Tibial nerve (tissue), 4 donors: Measurements from ENCODE around the gene KCNMB3. TPM values are rescaled to one million over a fixed set of nuclear protein-coding genes. Genes with fewer than 3 reads are reported as not detected.

ENCODE experiments used
- DNase-seq, 2 donors: peaks; one replicate each; pipeline ENCODE4 v3.0.0-alpha.2; 2019; ENCODE audit warnings: low spot score in 2 of 2
- H3K27ac ChIP-seq, 4 donors: fragments of 200-600 bp; sonication (generic) in 3 of 4; one replicate each; pipeline ENCODE4 v1.5.1; 2017 to 2019; ENCODE audit warnings: mild to moderate bottlenecking in 1 of 4
- H3K27me3 ChIP-seq, 2 donors: fragments of 200-600 bp; sonication (generic) in 1 of 2; one replicate each; pipeline versions ENCODE4 v1.5.1 to v1.6.0; 2017 to 2019
- H3K36me3 ChIP-seq, 3 donors: fragments of 200-600 bp; sonication (generic); one replicate each; pipeline ENCODE4 v1.5.1; 2018 to 2019
- H3K4me1 ChIP-seq, 4 donors: fragments of 200-600 bp; sonication (generic) in 3 of 4; one replicate each; pipeline ENCODE4 v1.5.1; 2017 to 2019
- H3K4me3 ChIP-seq, 4 donors: fragments of 200-600 bp; sonication (generic) in 3 of 4; one replicate each; pipeline ENCODE4 v1.5.1; 2017 to 2019; ENCODE audit warnings: mild to moderate bottlenecking in 1 of 4, moderate library complexity in 1 of 4
- H3K9me3 ChIP-seq, 4 donors: fragments of 200-600 bp; sonication (generic) in 3 of 4; one replicate each; pipeline ENCODE4 v1.5.1; 2017 to 2019
- CTCF ChIP-seq, 5 experiments: fragments of 200-600 bp in 3 of 5; fragments of 450-650 bp in 2 of 5; sonication (generic) in 3 of 5; IDR thresholded peaks; one replicate each; pipeline ENCODE4 v1.5.1; 2016 to 2019; ENCODE audit warnings: antibody characterized with exemption in 5 of 5, mild to moderate bottlenecking in 3 of 5, moderate library complexity in 2 of 5
- EP300 ChIP-seq, 2 donors: sonication (generic); formaldehyde crosslinking; IDR thresholded peaks; one replicate each; pipeline ENCODE4 v1.6.1; 2017; ENCODE audit warnings: antibody characterized with exemption in 2 of 2, mild to moderate bottlenecking in 1 of 2
- POLR2A ChIP-seq, 2 donors: fragments of 450-650 bp; IDR thresholded peaks; one replicate each; pipeline ENCODE4 v1.6.1; 2017; ENCODE audit warnings: antibody characterized with exemption in 2 of 2, mild to moderate bottlenecking in 2 of 2, moderate library complexity in 2 of 2
- WGBS, 2 donors: methylation state at CpG; one replicate each; pipeline ENCODE4 v1.1.5; 2018; 5-methylcytosine and 5-hydroxymethylcytosine counted together
- total RNA-seq, 4 donors: library from RNA; depleted of rRNA; stranded (reverse); fragments of >200 nt; gene quantifications; one replicate each; pipeline ENCODE4 v1.1.0, GENCODE V29; 2016

Gene KCNMB3, protein sequence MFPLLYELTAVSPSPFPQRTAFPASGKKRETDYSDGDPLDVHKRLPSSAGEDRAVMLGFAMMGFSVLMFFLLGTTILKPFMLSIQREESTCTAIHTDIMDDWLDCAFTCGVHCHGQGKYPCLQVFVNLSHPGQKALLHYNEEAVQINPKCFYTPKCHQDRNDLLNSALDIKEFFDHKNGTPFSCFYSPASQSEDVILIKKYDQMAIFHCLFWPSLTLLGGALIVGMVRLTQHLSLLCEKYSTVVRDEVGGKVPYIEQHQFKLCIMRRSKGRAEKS
- total RNA-seq, result 1 to 10 TPM; 2.0 to 3.3 (median 2.7) TPM

GRCh38 chr3:179250803-179251476 is at the start of gene KCNMB3:
Gene KCNMB3 (minus strand): TSS chr3:179251114. CDS start chr3:179250990, 124 bp downstream.
- 92 to 93% methylated on average over 6 of the region's 6 CpGs for WGBS, 2 donors
- H3K9me3 ChIP-seq, result no peaks in the 10 kb centered on the region
- peaks cover 0 to 28% (median 0%) of the 10 kb centered on the region in 3 donors for H3K36me3 ChIP-seq
- no peak for TF ChIP-seq CTCF (IDR thresholded peaks at IDR 0.05)
- TF ChIP-seq POLR2A (IDR thresholded peaks at IDR 0.05), result no peak
- no peak for TF ChIP-seq EP300 (IDR thresholded peaks at IDR 0.05)
- H3K4me3 ChIP-seq, result no peak within 1 kb of the TSS
- H3K27me3 ChIP-seq, result no peaks in the 10 kb centered on the region
- DNase-seq, result no peak
- no peaks in the 10 kb centered on the region for H3K4me1 ChIP-seq
- no peak within 1 kb of the TSS for H3K27ac ChIP-seq

- H3K4me3 ChIP-seq, result no peak overlapping the region
- no peaks in the 10 kb centered on the region for H3K9me3 ChIP-seq
- H3K4me1 ChIP-seq, result no peaks in the 10 kb centered on the region
- H3K27ac ChIP-seq, result no peak overlapping the region
- TF ChIP-seq CTCF (IDR thresholded peaks at IDR 0.05) (no peak), POLR2A (IDR thresholded peaks at IDR 0.05) (no peak), EP300 (IDR thresholded peaks at IDR 0.05) (no peak)
- no peak for DNase-seq
- no peaks in the 10 kb centered on the region for H3K27me3 ChIP-seq
- 82 to 87% methylated on average over 5 of the region's 5 CpGs for WGBS, 2 donors
- no peaks in the 10 kb centered on the region for H3K36me3 ChIP-seq
These were observed 49.2 kb upstream of the KCNMB3 start for GRCh38 chr3:179299999-179300613.

GRCh38 chr3:179299316-179299715 is 48.4 kb upstream of the KCNMB3 start:
- H3K9me3 ChIP-seq, result no peaks in the 10 kb centered on the region
- H3K27me3 ChIP-seq, result no peaks in the 10 kb centered on the region
- TF ChIP-seq POLR2A (IDR thresholded peaks at IDR 0.05) (no peak), CTCF (IDR thresholded peaks at IDR 0.05) (no peak), EP300 (IDR thresholded peaks at IDR 0.05) (no peak)

DNA sequence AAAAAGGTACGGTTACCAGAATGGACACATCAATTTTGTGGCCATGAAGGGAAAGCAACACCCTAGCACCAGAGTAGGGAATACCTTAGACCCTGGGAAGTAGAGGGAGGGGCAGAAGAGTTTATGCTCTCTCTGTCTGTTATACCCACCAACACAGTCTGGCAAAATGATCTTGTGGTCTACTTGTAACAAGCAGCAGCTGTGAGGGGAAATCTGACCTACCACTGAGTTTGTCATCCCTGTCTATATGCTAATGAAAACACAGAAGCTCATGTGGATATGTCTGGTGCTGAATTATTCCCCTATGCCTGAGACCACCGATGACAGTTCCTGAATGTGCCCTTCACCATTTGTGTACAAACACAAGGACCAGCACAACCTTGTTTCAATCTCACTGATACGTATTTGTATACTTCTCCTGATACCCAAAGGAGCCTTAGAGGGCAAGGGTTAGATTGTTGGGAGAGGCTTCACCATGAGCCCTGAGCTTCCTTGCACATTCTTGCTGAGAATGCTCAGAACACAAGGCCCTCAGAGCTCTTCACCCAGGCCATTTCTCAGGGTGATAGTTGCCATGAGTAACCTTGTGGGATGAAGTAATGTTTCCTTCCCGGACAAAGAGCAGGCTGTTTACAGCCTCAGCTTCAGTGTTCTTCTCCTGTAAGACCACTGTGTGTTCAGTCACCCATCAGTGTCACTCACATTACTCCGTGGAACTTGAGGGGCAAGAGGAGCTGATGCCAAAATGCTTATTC is 47.2 kb upstream of the KCNMB3 start:
- no peaks in the 10 kb centered on the region for H3K9me3 ChIP-seq
- no peaks in the 10 kb centered on the region for H3K4me1 ChIP-seq
- H3K27ac ChIP-seq, result no peak overlapping the region
- 50 to 63% methylated on average over 5 of the region's 5 CpGs for WGBS, 2 donors
- no peaks in the 10 kb centered on the region for H3K27me3 ChIP-seq
- no peak overlapping the region for H3K4me3 ChIP-seq
- TF ChIP-seq POLR2A (IDR thresholded peaks at IDR 0.05) (no peak), CTCF (IDR thresholded peaks at IDR 0.05) (no peak), EP300 (IDR thresholded peaks at IDR 0.05) (no peak)
- no peak for DNase-seq
- H3K36me3 ChIP-seq, result no peaks in the 10 kb centered on the region

More at GRCh38 chr3:179299316-179299715, 48.4 kb upstream of the KCNMB3 start:
- H3K4me1 ChIP-seq, result no peaks in the 10 kb centered on the region
- no peak for DNase-seq
- no peak overlapping the region for H3K27ac ChIP-seq
- no peaks in the 10 kb centered on the region for H3K36me3 ChIP-seq
- 90 to 95% methylated on average over 2 of the region's 2 CpGs for WGBS, 2 donors
- H3K4me3 ChIP-seq, result no peak overlapping the region
